B cell (primary cell): ENCODE measurements around the gene MTFR1L. TPM values are rescaled to one million over a fixed set of nuclear protein-coding genes. Genes with fewer than 3 reads are reported as not detected.

Source experiments
- ATAC-seq: fragments of 200-7000 bp; cut with Tn5 transposase; one replicate; pipeline ENCODE4 v1.10.0; 2021; ENCODE audit warnings: low read depth, mild to moderate bottlenecking, moderate number of reproducible peaks, moderate library complexity
- CTCF ChIA-PET: fragments of 350-600 bp; sonication (Branson Sonifier 250); formaldehyde crosslinking; loops from one replicate; lab custom pipeline; 2021; ENCODE audit warnings: antibody characterized with exemption, inconsistent platforms; lab: Charles Lee
- POLR2A ChIA-PET: fragments of 350-600 bp; sonication (Branson Sonifier 250); formaldehyde crosslinking; loops from one replicate; lab custom pipeline; 2021; ENCODE audit warnings: antibody characterized with exemption; lab: Charles Lee
- DNase-seq: peaks from one replicate; pipeline ENCODE4 v3.0.0; 2013
- H2AFZ ChIP-seq: 2 replicates; pipeline ENCODE4 v1.6.1; 2012; ENCODE audit warnings: mild to moderate bottlenecking, low read depth, low read length; ENCODE audit not compliant: insufficient read depth, poor library complexity, severe bottlenecking
- H3K27ac ChIP-seq, 2 donors: 1 replicate in 1 of 2; 2 replicates in 1 of 2; pipeline ENCODE4 v1.5.1; 2012 to 2013; ENCODE audit warnings: low read length in 2 of 2, mild to moderate bottlenecking in 2 of 2, moderate library complexity in 1 of 2
- H3K27me3 ChIP-seq, 4 experiments: fragments of 200-600 bp in 1 of 4; sonication (generic) in 1 of 4; replicated peaks in 1 of 4; 1 replicate in 2 of 4; 2 replicates in 2 of 4; pipeline versions ENCODE4 v1.6.1 to v1.7.0; 2013 to 2016; ENCODE audit warnings: low read length in 3 of 4, mild to moderate bottlenecking in 2 of 4, mixed read lengths in 1 of 4, moderate library complexity in 1 of 4; ENCODE audit not compliant: insufficient read depth in 4 of 4, control insufficient read depth in 3 of 4; ENCODE audit errors: control extremely low read depth in 1 of 4
- H3K36me3 ChIP-seq, 2 experiments: replicated peaks in 1 of 2; 1 replicate in 1 of 2; 2 replicates in 1 of 2; pipeline versions ENCODE4 v1.6.1 to v1.7.1; 2013; ENCODE audit warnings: low read length in 1 of 2; ENCODE audit not compliant: insufficient read depth in 2 of 2, control insufficient read depth in 1 of 2; ENCODE audit errors: control extremely low read depth in 1 of 2, extremely low read depth in 1 of 2
- H3K4me1 ChIP-seq, 2 donors: fragments of 200-600 bp in 1 of 2; sonication (generic) in 1 of 2; 1 replicate in 1 of 2; 2 replicates in 1 of 2; pipeline versions ENCODE4 v1.5.1 to v1.6.1; 2013 to 2017; ENCODE audit warnings: low read length in 2 of 2; ENCODE audit not compliant: control insufficient read depth in 2 of 2, insufficient read depth in 2 of 2
- H3K4me2 ChIP-seq: replicated peaks from 2 replicates; pipeline ENCODE3; 2012; ENCODE audit warnings: mild to moderate bottlenecking, low read depth, low read length; ENCODE audit not compliant: poor library complexity, severe bottlenecking
- H3K4me3 ChIP-seq, 5 experiments: fragments of 200-600 bp in 1 of 5; sonication (generic) in 1 of 5; 1 replicate in 3 of 5; 2 replicates in 2 of 5; pipeline versions ENCODE4 v1.5.1 to v1.7.0; 2011 to 2016; ENCODE audit warnings: low read length in 4 of 5, mild to moderate bottlenecking in 4 of 5, low read depth in 2 of 5, control low read depth in 1 of 5, moderate library complexity in 1 of 5; ENCODE audit not compliant: insufficient read depth in 1 of 5; ENCODE audit errors: control extremely low read depth in 1 of 5, extremely low read depth in 1 of 5
- H3K79me2 ChIP-seq: fragments of 200-600 bp; sonication (generic); one replicate; pipeline ENCODE4 v1.6.0; 2016; ENCODE audit warnings: low read length; ENCODE audit not compliant: control insufficient read depth, insufficient read depth
- H3K9ac ChIP-seq: fragments of 200-600 bp; sonication (generic); 2 replicates; pipeline ENCODE4 v1.6.1; 2017; ENCODE audit warnings: mild to moderate bottlenecking, low read length, moderate library complexity
- H3K9me3 ChIP-seq, 3 donors: one replicate each; pipeline versions ENCODE4 v1.6.1 to v1.7.1; 2013; ENCODE audit warnings: low read length in 2 of 3; ENCODE audit not compliant: control insufficient read depth in 2 of 3, insufficient read depth in 1 of 3; ENCODE audit errors: control extremely low read depth in 1 of 3
- H4K20me1 ChIP-seq: 2 replicates; pipeline ENCODE4 v1.6.0; 2012; ENCODE audit warnings: mild to moderate bottlenecking, low read length; ENCODE audit not compliant: insufficient read depth, control insufficient read depth, poor library complexity, severe bottlenecking
- H3K27ac Mint-ChIP-seq: one replicate; pipeline ENCODE4 v1.8.0; 2021; ENCODE audit warnings: mixed read lengths
- H3K27me3 Mint-ChIP-seq: one replicate; pipeline ENCODE4 v1.8.0; 2021; ENCODE audit warnings: mixed read lengths
- H3K4me1 Mint-ChIP-seq: one replicate; pipeline ENCODE4 v1.8.0; 2021; ENCODE audit warnings: mixed read lengths
- H3K4me3 Mint-ChIP-seq: one replicate; pipeline ENCODE4 v1.8.0; 2021; ENCODE audit warnings: mixed read lengths
- H3K9me3 Mint-ChIP-seq: one replicate; pipeline ENCODE4 v1.8.0; 2022; ENCODE audit warnings: mixed read lengths; ENCODE audit not compliant: insufficient read depth
- EZH2 ChIP-seq: IDR thresholded peaks from 2 replicates; pipeline ENCODE4 v1.6.1; 2012; ENCODE audit warnings: borderline replicate concordance, low read depth, mild to moderate bottlenecking, moderate library complexity, low read length; ENCODE audit not compliant: insufficient read depth, poor library complexity, severe bottlenecking
- WGBS: methylation state at CpG from one replicate; pipeline ENCODE4 v1.1.5; 2013; ENCODE audit warnings: missing lambda C conversion rate; ENCODE audit not compliant: insufficient coverage; 5-methylcytosine and 5-hydroxymethylcytosine counted together
- intact Hi-C: fragments of 100-400 bp; cut with micrococcal nuclease; formaldehyde crosslinking; loops from one replicate; pipeline ENCODE4 v1.10.0; 2022
- polyA plus RNA-seq: library from polyadenylated mRNA; depleted of rRNA; stranded (reverse); fragments of >200 nt; gene quantifications from 2 replicates; pipeline ENCODE4 v1.2.3, GENCODE V29; 2012
- total RNA-seq, 2 donors: library from RNA; stranded (reverse); fragments of 120-200 nt in 1 of 2; gene quantifications; 1 replicate in 1 of 2; 2 replicates in 1 of 2; pipeline versions ENCODE4 v1.2.3 to v1.2.4, GENCODE V29; 2013 to 2022
- TF ChIP-seq, protein P1 (sequence below): fragments of 200-600 bp; IDR thresholded peaks from one replicate; pipeline ENCODE4 v1.8.0; 2022; ENCODE audit warnings: antibody characterized with exemption, mild to moderate bottlenecking

The MTFR1L gene
- total and polyA plus RNA-seq, 2 donors (not counting 1 experiment from before 2014, with no cell fraction given): 41.5 to 44.6 TPM

DNA sequence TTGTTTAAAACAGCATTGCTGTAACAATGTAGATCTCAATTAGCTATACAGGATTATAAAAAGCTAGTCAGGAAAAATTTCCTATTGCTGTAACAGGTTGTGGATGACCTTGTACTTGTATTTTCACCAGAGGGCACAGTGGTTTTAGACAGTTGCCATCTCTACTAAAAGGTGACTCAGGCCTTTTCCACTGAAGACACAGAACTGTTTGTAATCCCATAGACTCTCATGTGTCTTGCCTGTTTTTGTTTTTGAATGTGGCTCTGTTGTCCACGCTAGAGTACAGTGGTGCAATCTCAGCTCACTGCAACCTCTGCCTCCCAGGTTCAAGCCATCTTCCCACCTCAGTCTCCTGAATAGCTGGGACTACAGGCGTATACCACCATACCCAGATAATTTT lies 5.9 kb downstream of the MTFR1L start:
- H3K9me3 ChIP-seq: no peaks in the 10 kb centered on the region
- POLR2A ChIA-PET: interaction anchor here (0.6 kb wide), 1 partner anchor 171 kb away, joined by 8 read pairs; no protein-coding TSS in a partner anchor
- H3K27me3 Mint-ChIP-seq: no peaks in the 10 kb centered on the region
- peaks cover 16% of the 10 kb centered on the region for H3K4me1 Mint-ChIP-seq
- H2AFZ ChIP-seq: no peak overlapping the region
- H3K36me3 ChIP-seq: peaks cover 4 to 44% of the 10 kb centered on the region in 2 experiments
- no peak overlapping the region for H3K4me3 ChIP-seq
- H3K9me3 Mint-ChIP-seq: no peaks in the 10 kb centered on the region
- no peak overlapping the region for H3K9ac ChIP-seq
- ATAC-seq (no peak), DNase-seq (no peak)
- WGBS: no CpG with 5 or more reads among the region's 2 CpGs
- H3K4me2 ChIP-seq: no peak overlapping the region
- H3K4me3 Mint-ChIP-seq: no peak overlapping the region
- H4K20me1 ChIP-seq: peaks cover 22% of the 10 kb centered on the region
- intact Hi-C loops: no loop called here
- H3K27ac ChIP-seq: no peak overlapping the region
- peaks cover 40% of the 10 kb centered on the region for H3K79me2 ChIP-seq
- peaks cover 11 to 14% of the 10 kb centered on the region in 2 donors for H3K4me1 ChIP-seq
- CTCF ChIA-PET: interaction anchor here (0.9 kb wide), 1 partner anchor 11 kb away, joined by 3 read pairs; no protein-coding TSS in a partner anchor
- H3K27ac Mint-ChIP-seq: no peak overlapping the region
- TF ChIP-seq, protein P1, sequence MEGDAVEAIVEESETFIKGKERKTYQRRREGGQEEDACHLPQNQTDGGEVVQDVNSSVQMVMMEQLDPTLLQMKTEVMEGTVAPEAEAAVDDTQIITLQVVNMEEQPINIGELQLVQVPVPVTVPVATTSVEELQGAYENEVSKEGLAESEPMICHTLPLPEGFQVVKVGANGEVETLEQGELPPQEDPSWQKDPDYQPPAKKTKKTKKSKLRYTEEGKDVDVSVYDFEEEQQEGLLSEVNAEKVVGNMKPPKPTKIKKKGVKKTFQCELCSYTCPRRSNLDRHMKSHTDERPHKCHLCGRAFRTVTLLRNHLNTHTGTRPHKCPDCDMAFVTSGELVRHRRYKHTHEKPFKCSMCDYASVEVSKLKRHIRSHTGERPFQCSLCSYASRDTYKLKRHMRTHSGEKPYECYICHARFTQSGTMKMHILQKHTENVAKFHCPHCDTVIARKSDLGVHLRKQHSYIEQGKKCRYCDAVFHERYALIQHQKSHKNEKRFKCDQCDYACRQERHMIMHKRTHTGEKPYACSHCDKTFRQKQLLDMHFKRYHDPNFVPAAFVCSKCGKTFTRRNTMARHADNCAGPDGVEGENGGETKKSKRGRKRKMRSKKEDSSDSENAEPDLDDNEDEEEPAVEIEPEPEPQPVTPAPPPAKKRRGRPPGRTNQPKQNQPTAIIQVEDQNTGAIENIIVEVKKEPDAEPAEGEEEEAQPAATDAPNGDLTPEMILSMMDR: no peak
- no peak for TF ChIP-seq EZH2
- H3K27me3 ChIP-seq: no peaks in the 10 kb centered on the region

DNA sequence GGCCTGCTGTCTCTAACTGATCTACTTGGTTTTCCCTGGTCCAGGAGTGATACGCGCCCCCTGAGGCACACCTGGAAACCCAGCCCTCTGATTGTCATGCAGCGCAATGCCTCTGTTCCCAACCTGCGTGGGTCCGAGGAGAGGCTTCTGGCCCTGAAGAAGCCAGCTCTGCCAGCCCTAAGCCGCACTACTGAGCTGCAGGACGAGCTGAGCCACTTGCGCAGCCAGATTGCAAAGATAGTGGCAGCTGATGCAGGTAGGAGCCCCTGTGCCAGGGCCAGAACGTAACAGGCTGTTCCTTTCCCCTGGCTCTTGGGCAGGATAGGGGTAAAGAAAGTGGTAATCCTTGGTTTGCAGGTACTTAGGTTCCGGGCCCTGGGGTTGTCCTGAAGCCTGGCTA lies 6.8 kb downstream of the MTFR1L start:
- no peaks in the 10 kb centered on the region for H3K9me3 ChIP-seq
- Mint-ChIP-seq H3K9me3 (no peaks in the 10 kb centered on the region), H3K4me3 (no peak overlapping the region), H3K4me1 (peaks cover 6% of the 10 kb centered on the region), H3K27me3 (no peaks in the 10 kb centered on the region), H3K27ac (no peak overlapping the region)
- peaks cover 4 to 53% of the 10 kb centered on the region in 2 experiments for H3K36me3 ChIP-seq
- H3K4me1 ChIP-seq: peaks cover 3 to 4% of the 10 kb centered on the region in 2 donors
- ATAC-seq (no peak), DNase-seq (no peak)
- H4K20me1 ChIP-seq: peaks cover 16% of the 10 kb centered on the region
- TF ChIP-seq, protein P1: no peak
- TF ChIP-seq EZH2: no peak
- H3K4me3 ChIP-seq: no peak overlapping the region
- ChIA-PET POLR2A (no interaction called here), CTCF (interaction anchor here (0.9 kb wide), 1 partner anchor 16 kb away, joined by 3 read pairs; no protein-coding TSS in a partner anchor)
- no peaks in the 10 kb centered on the region for H3K27me3 ChIP-seq
- intact Hi-C loops: no loop called here
- no peak overlapping the region for H3K9ac ChIP-seq
- peaks cover 31% of the 10 kb centered on the region for H3K79me2 ChIP-seq
- no peak overlapping the region for H3K4me2 ChIP-seq
- no peak overlapping the region for H3K27ac ChIP-seq
- H2AFZ ChIP-seq: no peak overlapping the region
- over 99% methylated on average over 10 of the region's 10 CpGs for WGBS
